SK-N-SH treated with all-trans-retinoic acid at 6 μM for 48 hours (cell line): Measurements from ENCODE around the gene CTXN1.

Source experiments
- ATAC-seq: fragments of 200-7000 bp; cut with Tn5 transposase; 3 replicates; pipeline ENCODE4 v1.9.1; 2020; ENCODE audit warnings: mild to moderate bottlenecking, moderate library complexity
- ARNTL ChIP-seq: fragments of 450-650 bp; formaldehyde crosslinking; IDR thresholded peaks from 2 replicates; pipeline ENCODE4 v1.5.0; 2020; ENCODE audit warnings: low read depth, mild to moderate bottlenecking, moderate library complexity, borderline replicate concordance
- CSDC2 ChIP-seq: fragments of 250-450 bp; sonication (Bioruptor Pico); IDR thresholded peaks from 2 replicates; pipeline ENCODE4 v1.5.0; 2020; ENCODE audit warnings: mild to moderate bottlenecking, moderate library complexity
- ESRRG ChIP-seq: fragments of 250-450 bp; sonication (Bioruptor Pico); IDR thresholded peaks from 2 replicates; pipeline ENCODE4 v1.6.1; 2021; ENCODE audit warnings: mild to moderate bottlenecking
- GLIS3 ChIP-seq: fragments of 250-450 bp; sonication (Bioruptor Pico); IDR thresholded peaks from 2 replicates; pipeline ENCODE4 v1.5.0; 2020; ENCODE audit warnings: mild to moderate bottlenecking, moderate library complexity
- OSR1 ChIP-seq: fragments of 250-450 bp; sonication (Bioruptor Pico); IDR thresholded peaks from 2 replicates; pipeline ENCODE4 v1.8.0; 2022; ENCODE audit warnings: moderate library complexity, mild to moderate bottlenecking, inconsistent platforms
- PPARA ChIP-seq: fragments of 250-450 bp; sonication (Bioruptor Pico); IDR thresholded peaks from 2 replicates; pipeline ENCODE4 v1.5.0; 2020; ENCODE audit warnings: mild to moderate bottlenecking, borderline replicate concordance
- RARB ChIP-seq: fragments of 250-450 bp; sonication (Bioruptor Pico); IDR thresholded peaks from 2 replicates; pipeline ENCODE4 v1.8.0; 2021; ENCODE audit warnings: mild to moderate bottlenecking, moderate library complexity
- SNAI2 ChIP-seq: fragments of 250-450 bp; sonication (Bioruptor Pico); IDR thresholded peaks from 2 replicates; pipeline ENCODE4 v1.5.0; 2020; ENCODE audit warnings: mild to moderate bottlenecking, moderate library complexity
- TCF4 ChIP-seq: fragments of 250-450 bp; sonication (Bioruptor Pico); IDR thresholded peaks from 2 replicates; pipeline ENCODE4 v1.8.0; 2021; ENCODE audit warnings: mild to moderate bottlenecking, moderate library complexity, borderline replicate concordance
- TOX ChIP-seq: fragments of 250-450 bp; sonication (Bioruptor Pico); IDR thresholded peaks from 2 replicates; pipeline ENCODE4 v1.8.0; 2021; ENCODE audit warnings: mild to moderate bottlenecking, moderate library complexity, borderline replicate concordance
- ZC3H10 ChIP-seq: fragments of 250-450 bp; sonication (Bioruptor Pico); IDR thresholded peaks from 2 replicates; pipeline ENCODE4 v1.5.1; 2021; ENCODE audit warnings: mild to moderate bottlenecking, moderate library complexity
- ZFP3 ChIP-seq: fragments of 250-450 bp; sonication (Bioruptor Pico); IDR thresholded peaks from 2 replicates; pipeline ENCODE4 v1.5.0; 2020; ENCODE audit warnings: mild to moderate bottlenecking, moderate library complexity
- ZFP30 ChIP-seq: fragments of 450-650 bp; formaldehyde crosslinking; IDR thresholded peaks from 2 replicates; pipeline ENCODE4 v1.5.0; 2022; ENCODE audit warnings: mild to moderate bottlenecking, moderate library complexity
- ZNF70 ChIP-seq: fragments of 450-650 bp; formaldehyde crosslinking; IDR thresholded peaks from 2 replicates; pipeline ENCODE4 v1.5.0; 2020; ENCODE audit warnings: mild to moderate bottlenecking, moderate library complexity
- TF ChIP-seq, protein P1 (sequence below): fragments of 250-450 bp; sonication (Bioruptor Pico); IDR thresholded peaks from 2 replicates; pipeline ENCODE4 v1.8.0; 2021; ENCODE audit warnings: low read depth, mild to moderate bottlenecking, moderate library complexity, borderline replicate concordance
- TF ChIP-seq, protein P2 (sequence below): fragments of 250-450 bp; sonication (Bioruptor Pico); IDR thresholded peaks from 2 replicates; pipeline ENCODE4 v1.5.0; 2020; ENCODE audit warnings: mild to moderate bottlenecking, moderate library complexity
- TF ChIP-seq, protein P3 (sequence below): fragments of 250-450 bp; sonication (Bioruptor Pico); IDR thresholded peaks from 2 replicates; pipeline ENCODE4 v1.8.0; 2020; ENCODE audit warnings: mild to moderate bottlenecking, moderate library complexity, borderline replicate concordance
- TF ChIP-seq, protein P4 (sequence below): fragments of 250-450 bp; sonication (Bioruptor Pico); IDR thresholded peaks from 2 replicates; pipeline ENCODE4 v1.5.1; 2021; ENCODE audit warnings: mild to moderate bottlenecking, moderate library complexity
- TF ChIP-seq, protein P5 (sequence below): fragments of 250-450 bp; sonication (Bioruptor Pico); IDR thresholded peaks from 2 replicates; pipeline ENCODE4 v1.5.1; 2020; ENCODE audit warnings: low read depth, mild to moderate bottlenecking, moderate library complexity

Gene CTXN1

DNA sequence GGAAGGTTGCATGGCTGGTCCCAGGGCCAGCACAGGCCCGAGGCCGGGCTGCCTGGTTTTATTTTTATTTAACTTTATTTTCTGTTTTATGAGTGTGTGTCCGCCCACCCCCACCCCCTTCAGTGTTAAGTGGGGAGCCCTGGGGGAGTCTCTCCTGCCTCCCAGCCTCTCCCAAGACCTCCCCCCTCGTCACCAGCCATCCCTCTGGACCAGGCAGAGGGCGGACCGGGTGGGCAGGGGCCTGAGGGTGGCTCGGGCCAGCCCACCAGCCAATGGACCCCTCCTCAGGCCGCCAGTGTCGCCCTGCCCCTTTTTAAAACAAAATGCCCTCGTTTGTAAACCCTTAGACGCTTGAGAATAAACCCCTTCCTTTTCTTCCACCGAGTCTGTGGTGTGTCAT lies 11.8 kb downstream of the CTXN1 start:
- no peak for ATAC-seq
- TF ChIP-seq GLIS3, result no peak
- TF ChIP-seq TCF4 (CRISPR knock-in tag), result no peak

DNA sequence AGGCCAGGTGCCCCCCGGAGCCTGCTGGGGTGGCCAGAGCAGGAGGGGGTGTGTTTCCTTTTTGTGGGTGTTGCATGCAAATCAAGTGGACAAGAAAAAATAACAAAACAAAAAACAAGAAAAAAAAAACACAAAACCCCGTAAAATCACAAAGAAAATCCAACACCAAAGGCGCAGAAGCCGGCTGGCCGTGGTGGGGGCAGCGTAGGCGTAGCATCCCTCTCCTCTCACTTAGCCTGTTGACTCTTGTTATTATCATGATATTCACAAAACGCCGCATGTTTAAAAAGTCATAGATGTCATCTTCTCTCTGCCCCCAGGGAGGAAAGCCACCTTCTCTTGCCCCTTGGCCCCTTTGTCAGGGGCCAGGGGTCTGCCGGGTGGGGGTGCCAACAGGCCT lies 12.3 kb downstream of the CTXN1 start:
- ATAC-seq, result no peak
- no peak for TF ChIP-seq CSDC2 (CRISPR knock-in tag)
- TF ChIP-seq RARB, result no peak
- TF ChIP-seq ZFP3, result no peak
- no peak for TF ChIP-seq ZFP30 (CRISPR knock-in tag)
- TF ChIP-seq TCF4 (CRISPR knock-in tag), result no peak
- TF ChIP-seq, protein P1, sequence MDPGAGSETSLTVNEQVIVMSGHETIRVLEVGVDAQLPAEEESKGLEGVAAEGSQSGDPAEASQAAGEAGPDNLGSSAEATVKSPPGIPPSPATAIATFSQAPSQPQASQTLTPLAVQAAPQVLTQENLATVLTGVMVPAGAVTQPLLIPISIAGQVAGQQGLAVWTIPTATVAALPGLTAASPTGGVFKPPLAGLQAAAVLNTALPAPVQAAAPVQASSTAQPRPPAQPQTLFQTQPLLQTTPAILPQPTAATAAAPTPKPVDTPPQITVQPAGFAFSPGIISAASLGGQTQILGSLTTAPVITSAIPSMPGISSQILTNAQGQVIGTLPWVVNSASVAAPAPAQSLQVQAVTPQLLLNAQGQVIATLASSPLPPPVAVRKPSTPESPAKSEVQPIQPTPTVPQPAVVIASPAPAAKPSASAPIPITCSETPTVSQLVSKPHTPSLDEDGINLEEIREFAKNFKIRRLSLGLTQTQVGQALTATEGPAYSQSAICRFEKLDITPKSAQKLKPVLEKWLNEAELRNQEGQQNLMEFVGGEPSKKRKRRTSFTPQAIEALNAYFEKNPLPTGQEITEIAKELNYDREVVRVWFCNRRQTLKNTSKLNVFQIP (CRISPR knock-in tag), result no peak
- TF ChIP-seq GLIS3, result no peak
- no peak for TF ChIP-seq TOX (CRISPR knock-in tag)
- no peak for TF ChIP-seq SNAI2 (CRISPR knock-in tag)
- TF ChIP-seq, protein P2, sequence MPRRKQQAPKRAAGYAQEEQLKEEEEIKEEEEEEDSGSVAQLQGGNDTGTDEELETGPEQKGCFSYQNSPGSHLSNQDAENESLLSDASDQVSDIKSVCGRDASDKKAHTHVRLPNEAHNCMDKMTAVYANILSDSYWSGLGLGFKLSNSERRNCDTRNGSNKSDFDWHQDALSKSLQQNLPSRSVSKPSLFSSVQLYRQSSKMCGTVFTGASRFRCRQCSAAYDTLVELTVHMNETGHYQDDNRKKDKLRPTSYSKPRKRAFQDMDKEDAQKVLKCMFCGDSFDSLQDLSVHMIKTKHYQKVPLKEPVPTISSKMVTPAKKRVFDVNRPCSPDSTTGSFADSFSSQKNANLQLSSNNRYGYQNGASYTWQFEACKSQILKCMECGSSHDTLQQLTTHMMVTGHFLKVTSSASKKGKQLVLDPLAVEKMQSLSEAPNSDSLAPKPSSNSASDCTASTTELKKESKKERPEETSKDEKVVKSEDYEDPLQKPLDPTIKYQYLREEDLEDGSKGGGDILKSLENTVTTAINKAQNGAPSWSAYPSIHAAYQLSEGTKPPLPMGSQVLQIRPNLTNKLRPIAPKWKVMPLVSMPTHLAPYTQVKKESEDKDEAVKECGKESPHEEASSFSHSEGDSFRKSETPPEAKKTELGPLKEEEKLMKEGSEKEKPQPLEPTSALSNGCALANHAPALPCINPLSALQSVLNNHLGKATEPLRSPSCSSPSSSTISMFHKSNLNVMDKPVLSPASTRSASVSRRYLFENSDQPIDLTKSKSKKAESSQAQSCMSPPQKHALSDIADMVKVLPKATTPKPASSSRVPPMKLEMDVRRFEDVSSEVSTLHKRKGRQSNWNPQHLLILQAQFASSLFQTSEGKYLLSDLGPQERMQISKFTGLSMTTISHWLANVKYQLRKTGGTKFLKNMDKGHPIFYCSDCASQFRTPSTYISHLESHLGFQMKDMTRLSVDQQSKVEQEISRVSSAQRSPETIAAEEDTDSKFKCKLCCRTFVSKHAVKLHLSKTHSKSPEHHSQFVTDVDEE, result no peak
- no peak for TF ChIP-seq PPARA (CRISPR knock-in tag)
- TF ChIP-seq ESRRG (CRISPR knock-in tag), result no peak

DNA sequence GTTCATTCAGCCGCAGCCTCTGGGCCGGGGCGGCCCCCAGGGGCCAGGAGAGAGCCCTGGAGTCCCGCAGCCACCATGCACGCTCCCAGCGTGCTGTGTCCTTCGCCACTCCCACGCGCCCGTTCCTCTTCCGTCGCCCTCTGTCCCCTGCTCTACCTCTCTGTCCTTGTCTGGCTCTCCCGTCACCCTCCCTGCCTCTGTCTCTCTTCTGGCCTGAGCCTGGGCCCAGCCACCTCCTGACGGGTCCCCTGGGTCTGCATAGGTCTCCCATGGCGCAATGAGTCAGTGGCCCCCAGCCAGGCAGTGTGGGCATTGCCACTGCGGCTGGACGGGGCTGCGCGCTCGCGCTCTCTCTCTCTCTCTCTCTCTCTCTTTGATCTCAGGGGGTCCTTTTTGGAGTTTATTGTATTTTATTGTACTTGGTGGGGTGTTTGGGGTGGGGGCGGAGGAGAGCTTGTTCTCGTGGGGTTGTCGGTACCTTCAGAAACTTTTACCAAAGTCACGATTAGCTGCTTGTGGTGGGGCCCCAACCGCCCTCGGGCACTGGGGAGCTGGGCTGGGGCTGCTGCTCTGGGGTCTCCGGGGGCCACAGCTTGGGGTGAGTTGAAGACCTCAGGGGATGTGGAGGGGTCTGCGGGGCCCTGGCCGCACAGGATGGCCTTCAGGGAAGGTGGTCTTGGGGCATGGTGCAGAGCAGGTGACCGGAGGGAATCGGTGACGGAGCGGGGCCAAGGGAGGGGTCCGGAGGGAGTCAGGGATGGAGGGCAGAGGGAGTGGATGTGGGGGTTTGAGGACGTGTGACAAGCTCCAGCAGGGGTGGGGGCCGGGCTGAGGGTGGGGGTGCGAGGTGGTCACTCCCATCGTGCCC lies 13.0 kb downstream of the CTXN1 start:
- ATAC-seq, result no peak
- no peak for TF ChIP-seq ZFP3
- TF ChIP-seq, protein P3, sequence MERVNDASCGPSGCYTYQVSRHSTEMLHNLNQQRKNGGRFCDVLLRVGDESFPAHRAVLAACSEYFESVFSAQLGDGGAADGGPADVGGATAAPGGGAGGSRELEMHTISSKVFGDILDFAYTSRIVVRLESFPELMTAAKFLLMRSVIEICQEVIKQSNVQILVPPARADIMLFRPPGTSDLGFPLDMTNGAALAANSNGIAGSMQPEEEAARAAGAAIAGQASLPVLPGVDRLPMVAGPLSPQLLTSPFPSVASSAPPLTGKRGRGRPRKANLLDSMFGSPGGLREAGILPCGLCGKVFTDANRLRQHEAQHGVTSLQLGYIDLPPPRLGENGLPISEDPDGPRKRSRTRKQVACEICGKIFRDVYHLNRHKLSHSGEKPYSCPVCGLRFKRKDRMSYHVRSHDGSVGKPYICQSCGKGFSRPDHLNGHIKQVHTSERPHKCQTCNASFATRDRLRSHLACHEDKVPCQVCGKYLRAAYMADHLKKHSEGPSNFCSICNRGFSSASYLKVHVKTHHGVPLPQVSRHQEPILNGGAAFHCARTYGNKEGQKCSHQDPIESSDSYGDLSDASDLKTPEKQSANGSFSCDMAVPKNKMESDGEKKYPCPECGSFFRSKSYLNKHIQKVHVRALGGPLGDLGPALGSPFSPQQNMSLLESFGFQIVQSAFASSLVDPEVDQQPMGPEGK (CRISPR knock-in tag), result no peak
- TF ChIP-seq ARNTL (CRISPR knock-in tag), result no peak
- no peak for TF ChIP-seq TOX (CRISPR knock-in tag)
- TF ChIP-seq OSR1 (CRISPR knock-in tag), result no peak
- TF ChIP-seq, protein P4, sequence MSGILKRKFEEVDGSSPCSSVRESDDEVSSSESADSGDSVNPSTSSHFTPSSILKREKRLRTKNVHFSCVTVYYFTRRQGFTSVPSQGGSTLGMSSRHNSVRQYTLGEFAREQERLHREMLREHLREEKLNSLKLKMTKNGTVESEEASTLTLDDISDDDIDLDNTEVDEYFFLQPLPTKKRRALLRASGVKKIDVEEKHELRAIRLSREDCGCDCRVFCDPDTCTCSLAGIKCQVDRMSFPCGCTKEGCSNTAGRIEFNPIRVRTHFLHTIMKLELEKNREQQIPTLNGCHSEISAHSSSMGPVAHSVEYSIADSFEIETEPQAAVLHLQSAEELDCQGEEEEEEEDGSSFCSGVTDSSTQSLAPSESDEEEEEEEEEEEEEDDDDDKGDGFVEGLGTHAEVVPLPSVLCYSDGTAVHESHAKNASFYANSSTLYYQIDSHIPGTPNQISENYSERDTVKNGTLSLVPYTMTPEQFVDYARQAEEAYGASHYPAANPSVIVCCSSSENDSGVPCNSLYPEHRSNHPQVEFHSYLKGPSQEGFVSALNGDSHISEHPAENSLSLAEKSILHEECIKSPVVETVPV (CRISPR knock-in tag), result no peak
- TF ChIP-seq ZFP30 (CRISPR knock-in tag), result no peak
- TF ChIP-seq ZC3H10 (CRISPR knock-in tag), result no peak
- TF ChIP-seq TCF4 (CRISPR knock-in tag), result no peak
- TF ChIP-seq ZNF70, result no peak
- TF ChIP-seq, protein P5, sequence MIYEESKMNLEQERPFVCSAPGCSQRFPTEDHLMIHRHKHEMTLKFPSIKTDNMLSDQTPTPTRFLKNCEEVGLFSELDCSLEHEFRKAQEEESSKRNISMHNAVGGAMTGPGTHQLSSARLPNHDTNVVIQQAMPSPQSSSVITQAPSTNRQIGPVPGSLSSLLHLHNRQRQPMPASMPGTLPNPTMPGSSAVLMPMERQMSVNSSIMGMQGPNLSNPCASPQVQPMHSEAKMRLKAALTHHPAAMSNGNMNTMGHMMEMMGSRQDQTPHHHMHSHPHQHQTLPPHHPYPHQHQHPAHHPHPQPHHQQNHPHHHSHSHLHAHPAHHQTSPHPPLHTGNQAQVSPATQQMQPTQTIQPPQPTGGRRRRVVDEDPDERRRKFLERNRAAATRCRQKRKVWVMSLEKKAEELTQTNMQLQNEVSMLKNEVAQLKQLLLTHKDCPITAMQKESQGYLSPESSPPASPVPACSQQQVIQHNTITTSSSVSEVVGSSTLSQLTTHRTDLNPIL (CRISPR knock-in tag), result no peak
- no peak for TF ChIP-seq SNAI2 (CRISPR knock-in tag)
- TF ChIP-seq ESRRG (CRISPR knock-in tag), result no peak
